Measurements from ENCODE around the gene SSH3.

Gene SSH3

DNA sequence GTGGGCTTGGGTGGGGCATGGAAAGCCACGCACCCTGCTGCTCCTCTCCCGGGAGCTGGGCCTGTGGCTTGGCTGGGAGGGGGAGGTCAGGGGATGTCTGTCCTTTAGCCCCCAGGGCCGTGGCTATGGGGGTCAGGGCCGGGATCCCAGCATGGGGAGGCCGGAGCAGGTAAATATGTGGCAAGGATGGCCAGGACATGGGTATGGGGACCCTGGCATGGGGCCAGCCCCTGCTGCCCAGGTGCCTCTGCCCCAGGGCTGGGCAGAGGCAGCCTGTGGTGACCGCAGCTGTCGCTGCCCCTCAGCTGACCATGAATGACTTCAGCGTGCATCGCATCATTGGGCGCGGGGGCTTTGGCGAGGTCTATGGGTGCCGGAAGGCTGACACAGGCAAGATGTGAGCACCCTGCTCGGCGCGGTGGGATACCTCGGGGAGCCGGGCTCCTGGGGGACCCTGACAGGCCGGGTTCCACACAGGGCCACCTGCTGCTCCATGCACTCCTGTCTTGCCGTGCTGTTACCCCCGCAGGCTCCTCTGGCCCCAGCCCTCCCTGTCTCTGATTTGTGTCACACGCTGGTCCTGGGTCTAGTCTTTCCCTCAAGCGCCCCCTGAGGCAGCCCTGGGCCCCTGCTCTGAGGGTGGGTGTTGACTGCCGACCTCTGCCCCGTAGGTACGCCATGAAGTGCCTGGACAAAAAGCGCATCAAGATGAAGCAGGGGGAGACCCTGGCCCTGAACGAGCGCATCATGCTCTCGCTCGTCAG lies 22.4 kb upstream of the SSH3 start:
- TF ChIP-seq YY1 (IDR thresholded peaks at IDR 0.05; ENCODE audit: low read depth) (no peak), EGR1 (IDR thresholded peaks at IDR 0.05) (no peak)

- TF ChIP-seq YY1 (IDR thresholded peaks at IDR 0.05; ENCODE audit: low read depth) (no peak), TEAD4 (IDR thresholded peaks at IDR 0.05) (no peak), CEBPB (IDR thresholded peaks at IDR 0.05) (no peak), TAF1 (IDR thresholded peaks at IDR 0.05; ENCODE audit: low read depth) (no peak), NFIC (IDR thresholded peaks at IDR 0.05) (no peak), FOXM1 (IDR thresholded peaks at IDR 0.05; ENCODE audit: borderline replicate concordance, low read depth) (no peak), USF1 (IDR thresholded peaks at IDR 0.05) (no peak), EGR1 (IDR thresholded peaks at IDR 0.05) (no peak), CREB1 (IDR thresholded peaks at IDR 0.05; ENCODE audit: low read depth) (no peak), REST (IDR thresholded peaks at IDR 0.05; ENCODE audit: low read depth) (no peak), EP300 (IDR thresholded peaks at IDR 0.05; ENCODE audit: borderline replicate concordance) (no peak), RAD21 (IDR thresholded peaks at IDR 0.05; ENCODE audit: low read depth) (no peak), TCF12 (IDR thresholded peaks at IDR 0.05; ENCODE audit: low read depth) (no peak), ZBTB7A (IDR thresholded peaks at IDR 0.05; ENCODE audit: low read depth) (no peak)
- TF ChIP-seq, protein P1, sequence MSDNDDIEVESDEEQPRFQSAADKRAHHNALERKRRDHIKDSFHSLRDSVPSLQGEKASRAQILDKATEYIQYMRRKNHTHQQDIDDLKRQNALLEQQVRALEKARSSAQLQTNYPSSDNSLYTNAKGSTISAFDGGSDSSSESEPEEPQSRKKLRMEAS (IDR thresholded peaks at IDR 0.05) = no peak
These were observed 21.7 kb upstream of the SSH3 start for GRCh38 chr11:67281552-67282150.

GRCh38 chr11:67282155-67282875 lies 21.0 kb upstream of the SSH3 start:
- TF ChIP-seq TAF1 (IDR thresholded peaks at IDR 0.05; ENCODE audit: low read depth) (no peak), ZBTB7A (IDR thresholded peaks at IDR 0.05; ENCODE audit: low read depth) (no peak), TEAD4 (IDR thresholded peaks at IDR 0.05) (no peak), NFIC (IDR thresholded peaks at IDR 0.05) (no peak), USF1 (IDR thresholded peaks at IDR 0.05) (no peak), FOXM1 (IDR thresholded peaks at IDR 0.05; ENCODE audit: borderline replicate concordance, low read depth) (no peak), TCF12 (IDR thresholded peaks at IDR 0.05; ENCODE audit: low read depth) (no peak), EP300 (IDR thresholded peaks at IDR 0.05; ENCODE audit: borderline replicate concordance) (no peak), CEBPB (IDR thresholded peaks at IDR 0.05) (no peak), EGR1 (IDR thresholded peaks at IDR 0.05) (no peak), RAD21 (IDR thresholded peaks at IDR 0.05; ENCODE audit: low read depth) (no peak), CREB1 (IDR thresholded peaks at IDR 0.05; ENCODE audit: low read depth) (no peak), REST (IDR thresholded peaks at IDR 0.05; ENCODE audit: low read depth) (no peak), YY1 (IDR thresholded peaks at IDR 0.05; ENCODE audit: low read depth) (no peak)
- TF ChIP-seq, protein P1 (IDR thresholded peaks at IDR 0.05) = no peak

DNA sequence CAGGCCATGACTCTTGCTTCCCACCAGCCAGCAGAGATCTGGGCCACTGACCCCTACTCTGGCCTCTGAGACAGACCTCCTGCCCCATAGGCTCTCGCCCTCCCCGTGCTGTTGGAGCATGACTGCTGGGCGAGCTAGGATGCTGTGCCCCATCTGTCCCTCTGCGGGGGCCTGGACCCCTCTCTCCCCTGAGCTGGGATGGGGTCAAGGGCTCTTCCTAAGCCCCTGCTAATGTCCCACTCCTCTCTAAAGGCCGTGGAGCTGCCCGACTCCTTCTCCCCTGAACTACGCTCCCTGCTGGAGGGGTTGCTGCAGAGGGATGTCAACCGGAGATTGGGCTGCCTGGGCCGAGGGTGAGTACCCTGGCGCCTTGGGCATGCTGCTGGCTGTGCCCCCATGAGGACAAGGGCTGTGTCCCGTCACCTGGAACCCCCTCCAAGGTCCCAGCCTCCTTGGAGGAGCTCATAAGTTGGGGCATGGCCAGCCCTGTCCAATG lies 20.4 kb upstream of the SSH3 start:
- TF ChIP-seq, protein P1 (IDR thresholded peaks at IDR 0.05) = no peak
- no peak for TF ChIP-seq NFIC (IDR thresholded peaks at IDR 0.05)
- no peak for TF ChIP-seq CEBPB (IDR thresholded peaks at IDR 0.05)
- TF ChIP-seq YY1 (IDR thresholded peaks at IDR 0.05; ENCODE audit: low read depth) = no peak

GRCh38 chr11:67283481-67283963 lies 19.8 kb upstream of the SSH3 start:
- TF ChIP-seq NFIC (IDR thresholded peaks at IDR 0.05) = no peak
- TF ChIP-seq YY1 (IDR thresholded peaks at IDR 0.05; ENCODE audit: low read depth) = no peak
- TF ChIP-seq EP300 (IDR thresholded peaks at IDR 0.05; ENCODE audit: borderline replicate concordance) = no peak
- TF ChIP-seq FOXM1 (IDR thresholded peaks at IDR 0.05; ENCODE audit: borderline replicate concordance, low read depth) = no peak
- TF ChIP-seq, protein P1 (IDR thresholded peaks at IDR 0.05) = no peak
- no peak for TF ChIP-seq EGR1 (IDR thresholded peaks at IDR 0.05)
- TF ChIP-seq REST (IDR thresholded peaks at IDR 0.05; ENCODE audit: low read depth) = no peak
- TF ChIP-seq ZBTB7A (IDR thresholded peaks at IDR 0.05; ENCODE audit: low read depth) = no peak
- no peak for TF ChIP-seq TEAD4 (IDR thresholded peaks at IDR 0.05)
- no peak for TF ChIP-seq CEBPB (IDR thresholded peaks at IDR 0.05)
- TF ChIP-seq TCF12 (IDR thresholded peaks at IDR 0.05; ENCODE audit: low read depth) = no peak
- TF ChIP-seq USF1 (IDR thresholded peaks at IDR 0.05) = no peak
- no peak for TF ChIP-seq CREB1 (IDR thresholded peaks at IDR 0.05; ENCODE audit: low read depth)
